OCI-LY7 (cell line): Measurements from ENCODE around the gene RNF123. TPM values are rescaled to one million over a fixed set of nuclear protein-coding genes. Genes with fewer than 3 reads are reported as not detected.

ENCODE experiments used
- BruUV-seq: library from RNA; stranded (reverse); fragments of 400-500 nt; replicated peaks from 2 replicates; lab custom pipeline; 2021; lab: Mats Ljungman, UMichigan
- CTCF ChIA-PET: fragments of 300-600 bp; sonication (Branson Sonifier 250); formaldehyde crosslinking; loops from one replicate; lab custom pipeline; 2022; ENCODE audit warnings: antibody characterized with exemption; ENCODE audit not compliant: unreplicated experiment; lab: Charles Lee
- POLR2A ChIA-PET: fragments of 300-600 bp; sonication (Branson Sonifier 250); formaldehyde crosslinking; loops from one replicate; lab custom pipeline; 2022; ENCODE audit warnings: antibody characterized with exemption; lab: Charles Lee
- DNase-seq: peaks from one replicate; pipeline ENCODE4 v3.0.0-alpha.2; 2015; ENCODE audit warnings: low spot score
- H2AFZ ChIP-seq: fragments of 200-600 bp; sonication (generic), shearing (Covaris generic); 2 replicates; pipeline ENCODE4 v1.6.1; 2014; ENCODE audit warnings: mild to moderate bottlenecking, antibody characterized with exemption, low read length, moderate library complexity
- H3K27ac ChIP-seq: fragments of 200-600 bp; sonication (generic); 2 replicates; pipeline ENCODE4 v1.5.1; 2014; ENCODE audit warnings: mixed run types, low read depth, mild to moderate bottlenecking, moderate library complexity, low read length, inconsistent platforms; ENCODE audit not compliant: poor library complexity, severe bottlenecking
- H3K36me3 ChIP-seq: fragments of 200-600 bp; sonication (generic); 2 replicates; pipeline ENCODE4 v1.6.1; 2014; ENCODE audit warnings: mild to moderate bottlenecking, antibody characterized with exemption, low read length, moderate library complexity, mixed read lengths; ENCODE audit not compliant: insufficient read depth
- H3K4me1 ChIP-seq: fragments of 200-600 bp; sonication (generic); 2 replicates; pipeline ENCODE4 v1.5.1; 2014; ENCODE audit warnings: mild to moderate bottlenecking, low read length; ENCODE audit not compliant: insufficient read depth, poor library complexity, severe bottlenecking
- H3K4me2 ChIP-seq: fragments of 200-600 bp; sonication (generic); 2 replicates; pipeline ENCODE4 v1.6.1; 2014; ENCODE audit warnings: mild to moderate bottlenecking, low read length
- H3K4me3 ChIP-seq: fragments of 200-600 bp; sonication (generic); 2 replicates; pipeline ENCODE4 v1.5.1; 2014; ENCODE audit warnings: mild to moderate bottlenecking, low read depth, low read length; ENCODE audit not compliant: poor library complexity, severe bottlenecking
- H3K79me2 ChIP-seq: fragments of 200-600 bp; sonication (generic); 2 replicates; pipeline ENCODE4 v1.6.1; 2016; ENCODE audit warnings: low read depth, mild to moderate bottlenecking, low read length, moderate library complexity, mixed read lengths; ENCODE audit not compliant: insufficient read depth
- H3K9me2 ChIP-seq: fragments of 200-600 bp; sonication (generic); 2 replicates; pipeline ENCODE4 v1.6.1; 2016; ENCODE audit warnings: mild to moderate bottlenecking, low read length, mixed read lengths; ENCODE audit not compliant: insufficient read depth
- H3K9me3 ChIP-seq: fragments of 200-600 bp; sonication (generic); 2 replicates; pipeline ENCODE4 v1.6.1; 2014; ENCODE audit warnings: mild to moderate bottlenecking, mixed run types, low read length, mixed read lengths
- H4K20me1 ChIP-seq: fragments of 200-600 bp; sonication (generic); 2 replicates; pipeline ENCODE4 v1.6.1; 2014; ENCODE audit warnings: mild to moderate bottlenecking, antibody characterized with exemption, low read length, moderate library complexity, mixed read lengths; ENCODE audit not compliant: insufficient read depth
- CTCF ChIP-seq: fragments of 200-600 bp; sonication (generic); conservative IDR thresholded peaks from 2 replicates; pipeline ENCODE4 v1.5.1; 2014; ENCODE audit warnings: mild to moderate bottlenecking, antibody characterized with exemption, low read length, moderate library complexity, mixed read lengths
- EZH2phosphoT487 ChIP-seq: fragments of 200-600 bp; sonication (generic); IDR thresholded peaks from 2 replicates; pipeline ENCODE4 v1.6.1; 2018; ENCODE audit warnings: low read depth, borderline replicate concordance, mild to moderate bottlenecking, mixed run types, antibody characterized with exemption, low read length, moderate library complexity, mixed read lengths
- intact Hi-C: fragments of 100-400 bp; cut with micrococcal nuclease; formaldehyde crosslinking; loops from one replicate; pipeline ENCODE4 v1.10.0; 2022; ENCODE audit not compliant: unreplicated experiment
- total RNA-seq, 2 experiments: library from RNA; depleted of rRNA in 1 of 2; stranded (reverse); fragments of >200 nt in 1 of 2; shearing (Covaris generic) in 1 of 2; gene quantifications; 2 replicates each; pipeline ENCODE4 v1.2.3, GENCODE V29; 2014 to 2022

The RNF123 gene
- total RNA-seq, 2 experiments from 2014 or later: 20.8 to 48.4 TPM

- Histone ChIP-seq H3K4me2 (peak overlapping the region; percentile 54; the same call in 1 of the 2 replicates), H3K9me3 (no peaks in the 10 kb centered on the region), H3K79me2 (peaks cover 13% of the 10 kb centered on the region; the same call in 1 of the 2 replicates), H3K27ac (no peak overlapping the region), H2AFZ (no peak overlapping the region), H3K36me3 (peaks cover 56% of the 10 kb centered on the region), H3K9me2 (no peaks in the 10 kb centered on the region), H3K4me3 (no peak overlapping the region), H3K4me1 (peaks cover 13% of the 10 kb centered on the region), H4K20me1 (no peaks in the 10 kb centered on the region)
- intact Hi-C loops: loop anchor here (1.0 kb wide), 1 partner anchor 16 kb away; no protein-coding TSS in a partner anchor
- no TSS peak for BruUV-seq
- no peak for TF ChIP-seq CTCF
- ChIA-PET POLR2A (no interaction called here), CTCF (no interaction called here)
- DNase-seq: no peak
Measured at GRCh38 chr3:49718858-49719213, 29.5 kb downstream of the RNF123 start.

DNA sequence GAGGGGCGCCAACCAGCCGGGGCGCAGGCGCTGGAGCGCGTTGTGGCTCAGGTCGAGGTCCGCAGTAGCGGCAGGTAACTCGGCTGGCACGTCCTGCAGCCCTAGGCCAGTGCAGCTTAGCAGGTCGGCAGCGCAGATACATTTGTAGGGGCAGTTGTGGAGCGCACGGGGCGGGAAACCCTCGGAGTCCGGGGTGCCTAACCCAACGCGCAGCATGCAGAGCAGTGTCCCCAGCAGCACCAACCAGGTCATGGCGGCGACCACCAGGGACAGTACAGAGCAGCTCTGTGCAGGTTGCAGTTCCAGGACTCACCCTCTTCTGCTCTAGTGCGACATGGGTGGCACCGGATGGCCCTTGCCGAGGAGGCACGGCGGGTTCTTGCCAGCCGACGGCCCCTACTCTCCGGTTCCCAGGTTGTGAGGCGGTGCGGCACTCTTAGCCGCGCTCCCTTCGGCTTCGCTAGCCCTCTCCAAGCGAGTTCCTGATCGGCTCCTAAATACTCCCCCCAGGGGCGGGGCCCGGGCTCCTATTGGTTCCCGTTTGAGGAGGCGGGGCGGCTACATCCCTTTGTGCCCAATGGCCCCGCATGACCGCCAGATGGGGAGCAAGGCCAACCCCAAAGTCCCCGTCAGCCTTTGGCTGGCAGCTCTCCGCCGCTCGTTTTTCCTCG, 30.0 kb downstream of the RNF123 start, which contains the start of gene AMIGO3:
Gene AMIGO3, minus strand, starts transcription at position 471 of the 671 bp plus-strand sequence. Its CDS starts 219 bp downstream, at position 252.
- Histone ChIP-seq H2AFZ (no peak within 1 kb of the TSS), H3K27ac (peak within 1 kb of the TSS; percentile 27), H4K20me1 (no peaks in the 10 kb centered on the region), H3K9me2 (no peaks in the 10 kb centered on the region), H3K4me2 (peak within 1 kb of the TSS; percentile 54), H3K9me3 (no peaks in the 10 kb centered on the region), H3K4me1 (peaks cover 15% of the 10 kb centered on the region), H3K4me3 (peak within 1 kb of the TSS; percentile 51), H3K36me3 (peaks cover 56% of the 10 kb centered on the region), H3K79me2 (peaks cover 13% of the 10 kb centered on the region; the same call in 1 of the 2 replicates)
- peak; percentile 67 for TF ChIP-seq CTCF
- TF ChIP-seq EZH2phosphoT487: no peak
- peak; percentile 90 for DNase-seq
- CTCF ChIA-PET: no interaction called here
- POLR2A ChIA-PET: no interaction called here
- intact Hi-C loops: loop anchor here (1.0 kb wide), 1 partner anchor 16 kb away; no protein-coding TSS in a partner anchor
- no TSS peak for BruUV-seq

- Histone ChIP-seq H3K9me3 (no peaks in the 10 kb centered on the region), H3K9me2 (no peaks in the 10 kb centered on the region), H3K36me3 (peaks cover 63% of the 10 kb centered on the region), H3K79me2 (peaks cover 13% of the 10 kb centered on the region; the same call in 1 of the 2 replicates), H3K4me2 (no peak overlapping the region), H3K4me1 (peaks cover 30% of the 10 kb centered on the region), H4K20me1 (no peaks in the 10 kb centered on the region), H2AFZ (no peak overlapping the region), H3K4me3 (no peak overlapping the region), H3K27ac (no peak overlapping the region)
- BruUV-seq: no TSS peak
- no peak for DNase-seq
- no peak for TF ChIP-seq CTCF
- no peak for TF ChIP-seq EZH2phosphoT487
- CTCF ChIA-PET: no interaction called here
- intact Hi-C loops: no loop called here
- POLR2A ChIA-PET: no interaction called here
Measured at GRCh38 chr3:49720855-49721595, 31.7 kb downstream of the RNF123 start.
